Tibial artery (tissue), 4 donors: ENCODE measurements around the gene SF3A1.

Source experiments
- DNase-seq, 2 donors: peaks; one replicate each; pipeline ENCODE4 v3.0.0-alpha.2; 2019
- H3K27ac ChIP-seq, 2 donors: fragments of 200-600 bp; sonication (generic) in 1 of 2; 1 replicate in 1 of 2; 2 replicates in 1 of 2; pipeline ENCODE4 v1.5.1; 2018 to 2019; ENCODE audit warnings: mild to moderate bottlenecking in 1 of 2
- H3K27me3 ChIP-seq, 2 donors: fragments of 200-600 bp; sonication (generic) in 1 of 2; one replicate each; pipeline versions ENCODE4 v1.5.1 to v1.6.0; 2016 to 2019
- H3K36me3 ChIP-seq, 3 donors: fragments of 200-600 bp; sonication (generic) in 2 of 3; one replicate each; pipeline ENCODE4 v1.5.1; 2016 to 2019; ENCODE audit warnings: mild to moderate bottlenecking in 2 of 3
- H3K4me1 ChIP-seq, 4 donors: fragments of 200-600 bp; sonication (generic) in 2 of 4; 1 replicate in 3 of 4; 2 replicates in 1 of 4; pipeline ENCODE4 v1.5.1; 2016 to 2019
- H3K4me3 ChIP-seq, 2 donors: fragments of 200-600 bp; sonication (generic) in 1 of 2; 1 replicate in 1 of 2; 2 replicates in 1 of 2; pipeline ENCODE4 v1.5.1; 2018 to 2019; ENCODE audit warnings: mild to moderate bottlenecking in 2 of 2
- H3K9me3 ChIP-seq, 3 donors: fragments of 200-600 bp; sonication (generic) in 1 of 3; one replicate each; pipeline ENCODE4 v1.5.1; 2016 to 2019
- CTCF ChIP-seq, 2 experiments: fragments of 200-600 bp in 1 of 2; fragments of 450-650 bp in 1 of 2; IDR thresholded peaks; one replicate each; pipeline ENCODE4 v1.5.1; 2017 to 2019; ENCODE audit warnings: antibody characterized with exemption in 2 of 2, mild to moderate bottlenecking in 1 of 2, moderate library complexity in 1 of 2
- intact Hi-C: fragments of 100-400 bp; cut with DNase I; formaldehyde crosslinking; loops from one replicate; pipeline ENCODE4 v1.15.0; 2023; ENCODE audit warnings: low total_unique reads

The SF3A1 gene

DNA sequence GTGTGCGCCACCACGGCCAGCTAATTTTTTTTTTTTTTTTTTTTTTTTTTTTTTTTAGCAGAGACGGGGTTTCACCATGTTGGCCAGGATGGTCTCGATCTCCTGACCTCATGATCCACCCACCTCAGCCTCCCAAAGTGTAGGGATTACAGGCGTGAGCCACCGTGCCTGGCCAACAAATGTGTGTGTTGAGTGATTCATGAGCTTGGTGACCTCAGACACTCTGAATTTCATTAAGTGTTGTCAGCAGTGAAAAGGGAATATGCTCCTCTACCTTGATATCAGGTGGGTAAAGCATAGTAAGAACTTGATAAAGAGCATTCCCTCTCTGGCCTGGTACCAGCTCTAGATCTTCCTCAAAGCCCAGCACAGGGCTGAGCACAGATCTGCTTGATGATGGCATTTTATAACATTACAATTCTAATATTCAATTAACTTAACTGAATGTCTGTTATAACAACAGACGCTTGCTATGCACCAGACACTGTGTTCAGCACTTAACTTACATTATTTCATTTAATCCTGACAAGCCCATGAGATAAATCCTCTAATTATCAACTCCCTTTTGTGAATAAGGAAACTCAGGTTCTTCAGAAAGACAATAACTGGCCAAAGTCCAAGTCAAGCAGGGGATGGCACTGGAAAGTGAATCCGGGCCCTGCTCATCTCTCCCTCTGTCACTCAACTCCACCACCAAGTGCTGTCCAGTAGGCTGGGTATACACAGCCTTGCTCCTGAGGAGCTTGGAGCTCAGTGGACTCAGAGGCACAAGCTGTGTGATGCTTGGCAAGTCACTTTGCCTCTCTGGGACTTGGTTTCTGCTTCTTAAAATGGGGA lies 42.9 kb downstream of the SF3A1 start:
- DNase-seq, result no peak
- no peaks in the 10 kb centered on the region for H3K27me3 ChIP-seq
- H3K4me3 ChIP-seq, result no peak overlapping the region
- no peaks in the 10 kb centered on the region for H3K9me3 ChIP-seq
- intact Hi-C loops, result no loop called here
- H3K4me1 ChIP-seq, result peaks cover 6 to 92% (median 63%) of the 10 kb centered on the region in 4 donors
- H3K27ac ChIP-seq, result peak overlapping the region in 1 of 2 donors; percentile 35
- peaks cover 0 to 13% (median 0%) of the 10 kb centered on the region in 3 donors for H3K36me3 ChIP-seq
- no peak for TF ChIP-seq CTCF (IDR thresholded peaks at IDR 0.05)

DNA sequence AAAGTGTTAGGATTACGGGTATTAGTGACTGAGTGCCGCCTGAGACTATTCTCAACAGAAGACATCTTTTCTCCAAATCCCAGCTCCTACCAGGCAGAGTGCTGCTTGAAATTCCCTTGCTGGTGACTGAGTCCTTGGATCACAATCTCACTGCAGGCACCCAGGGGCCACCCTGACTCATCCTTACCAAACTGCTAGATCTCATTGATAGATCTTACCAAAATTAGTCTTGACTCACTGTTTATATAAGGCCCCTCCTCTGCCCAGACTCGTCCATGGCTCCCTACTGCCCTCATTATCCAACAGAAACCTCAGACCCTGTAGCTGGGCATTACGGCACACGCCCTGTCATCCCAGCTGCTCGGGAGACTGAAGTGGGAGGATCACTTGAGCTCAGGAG lies 44.6 kb downstream of the SF3A1 start:
- peaks cover 0 to 4% (median 0%) of the 10 kb centered on the region in 3 donors for H3K36me3 ChIP-seq
- no peak overlapping the region for H3K4me3 ChIP-seq
- no peaks in the 10 kb centered on the region for H3K27me3 ChIP-seq
- H3K27ac ChIP-seq, result peak overlapping the region; percentile 58 to 68
- DNase-seq, result peak in 1 of 2 donors; percentile 48
- intact Hi-C loops, result no loop called here
- peaks cover 8 to 92% (median 67%) of the 10 kb centered on the region in 4 donors for H3K4me1 ChIP-seq
- TF ChIP-seq CTCF (IDR thresholded peaks at IDR 0.05), result no peak
- H3K9me3 ChIP-seq, result no peaks in the 10 kb centered on the region

- Histone ChIP-seq H3K27me3 (no peaks in the 10 kb centered on the region), H3K4me1 (peaks cover 8 to 92% (median 75%) of the 10 kb centered on the region in 4 donors), H3K4me3 (peak overlapping the region in 1 of 2 donors; percentile 10), H3K9me3 (no peaks in the 10 kb centered on the region), H3K27ac (peak overlapping the region; percentile 58 to 68), H3K36me3 (peaks cover 0 to 4% (median 0%) of the 10 kb centered on the region in 3 donors)
- DNase-seq, result peak; percentile 86 to 93
- no peak for TF ChIP-seq CTCF (IDR thresholded peaks at IDR 0.05)
- intact Hi-C loops, result no loop called here
Observed at GRCh38 chr22:30310881-30311771, 45.6 kb downstream of the SF3A1 start.

GRCh38 chr22:30309951-30310741 lies 46.5 kb downstream of the SF3A1 start:
- intact Hi-C loops, result no loop called here
- peak overlapping the region; percentile 58 to 68 for H3K27ac ChIP-seq
- H3K9me3 ChIP-seq, result no peaks in the 10 kb centered on the region
- H3K36me3 ChIP-seq, result no peaks in the 10 kb centered on the region
- H3K4me1 ChIP-seq, result peaks cover 8 to 92% (median 79%) of the 10 kb centered on the region in 4 donors
- H3K27me3 ChIP-seq, result no peaks in the 10 kb centered on the region
- DNase-seq, result peak; percentile 71 to 80
- TF ChIP-seq CTCF (IDR thresholded peaks at IDR 0.05), result no peak
- H3K4me3 ChIP-seq, result peak overlapping the region in 1 of 2 donors; percentile 10
